Measurements from ENCODE around the gene SLC15A1.

GRCh38 chr13:98798849-98799645 is 46.6 kb upstream of the SLC15A1 start:
- TF ChIP-seq, protein P1, sequence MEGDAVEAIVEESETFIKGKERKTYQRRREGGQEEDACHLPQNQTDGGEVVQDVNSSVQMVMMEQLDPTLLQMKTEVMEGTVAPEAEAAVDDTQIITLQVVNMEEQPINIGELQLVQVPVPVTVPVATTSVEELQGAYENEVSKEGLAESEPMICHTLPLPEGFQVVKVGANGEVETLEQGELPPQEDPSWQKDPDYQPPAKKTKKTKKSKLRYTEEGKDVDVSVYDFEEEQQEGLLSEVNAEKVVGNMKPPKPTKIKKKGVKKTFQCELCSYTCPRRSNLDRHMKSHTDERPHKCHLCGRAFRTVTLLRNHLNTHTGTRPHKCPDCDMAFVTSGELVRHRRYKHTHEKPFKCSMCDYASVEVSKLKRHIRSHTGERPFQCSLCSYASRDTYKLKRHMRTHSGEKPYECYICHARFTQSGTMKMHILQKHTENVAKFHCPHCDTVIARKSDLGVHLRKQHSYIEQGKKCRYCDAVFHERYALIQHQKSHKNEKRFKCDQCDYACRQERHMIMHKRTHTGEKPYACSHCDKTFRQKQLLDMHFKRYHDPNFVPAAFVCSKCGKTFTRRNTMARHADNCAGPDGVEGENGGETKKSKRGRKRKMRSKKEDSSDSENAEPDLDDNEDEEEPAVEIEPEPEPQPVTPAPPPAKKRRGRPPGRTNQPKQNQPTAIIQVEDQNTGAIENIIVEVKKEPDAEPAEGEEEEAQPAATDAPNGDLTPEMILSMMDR (IDR thresholded peaks at IDR 0.05; ENCODE audit: poor library complexity): no peak
- TF ChIP-seq EZH2phosphoT487 (IDR thresholded peaks at IDR 0.05; ENCODE audit: low read depth, severe bottlenecking, unreplicated experiment): no peak

Data from hepatocyte (in vitro differentiated cells).